ENCODE data around the gene SIK3.
"Not testable (repeated sequence)": the region's sequence is repeated elsewhere in the genome, so short reads cannot be mapped to it uniquely, and the experiment has no call there.

DNA sequence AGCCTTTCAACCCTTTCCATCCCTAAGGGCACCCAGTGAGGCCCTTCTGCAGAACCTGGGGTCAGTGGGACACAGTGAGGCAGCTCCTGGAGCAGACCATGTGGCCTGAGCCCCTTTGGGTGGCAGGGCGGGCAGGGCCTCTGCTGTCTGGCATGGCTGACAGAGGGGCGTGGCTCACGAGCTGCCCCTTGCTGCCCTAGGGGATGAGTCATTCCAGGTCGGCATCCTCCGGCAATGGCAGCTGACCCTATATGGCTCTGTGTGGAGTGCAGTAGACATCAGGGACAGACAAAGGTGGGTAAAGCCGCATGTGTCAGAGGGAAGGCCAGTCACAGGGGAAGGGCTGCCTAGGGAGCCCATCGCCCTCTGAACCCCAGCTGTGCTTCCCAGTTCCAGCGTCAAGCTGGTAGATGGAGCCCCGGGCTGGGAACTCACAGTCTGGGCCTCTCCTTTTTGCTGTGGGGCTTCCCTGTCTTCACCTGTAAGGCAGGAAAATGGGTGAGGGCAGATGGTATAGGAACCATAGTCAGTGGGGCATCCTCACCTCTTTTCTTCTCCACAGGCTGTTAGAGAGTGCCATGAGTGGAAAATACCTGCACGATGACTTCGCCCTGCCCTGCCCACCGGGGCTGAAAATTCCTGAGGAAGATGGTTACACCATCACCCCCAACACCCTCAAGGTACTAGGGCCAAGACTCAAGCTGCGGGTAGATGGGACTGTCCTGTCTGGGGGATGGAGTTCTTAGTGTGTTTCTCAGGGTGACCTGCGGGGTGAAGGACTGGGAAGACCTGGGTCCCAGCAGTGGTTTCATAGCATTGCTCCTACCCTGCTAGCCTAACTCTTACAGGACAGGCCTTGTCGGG is 39.2 kb upstream of the SIK3 start:
- TF ChIP-seq, protein P1, sequence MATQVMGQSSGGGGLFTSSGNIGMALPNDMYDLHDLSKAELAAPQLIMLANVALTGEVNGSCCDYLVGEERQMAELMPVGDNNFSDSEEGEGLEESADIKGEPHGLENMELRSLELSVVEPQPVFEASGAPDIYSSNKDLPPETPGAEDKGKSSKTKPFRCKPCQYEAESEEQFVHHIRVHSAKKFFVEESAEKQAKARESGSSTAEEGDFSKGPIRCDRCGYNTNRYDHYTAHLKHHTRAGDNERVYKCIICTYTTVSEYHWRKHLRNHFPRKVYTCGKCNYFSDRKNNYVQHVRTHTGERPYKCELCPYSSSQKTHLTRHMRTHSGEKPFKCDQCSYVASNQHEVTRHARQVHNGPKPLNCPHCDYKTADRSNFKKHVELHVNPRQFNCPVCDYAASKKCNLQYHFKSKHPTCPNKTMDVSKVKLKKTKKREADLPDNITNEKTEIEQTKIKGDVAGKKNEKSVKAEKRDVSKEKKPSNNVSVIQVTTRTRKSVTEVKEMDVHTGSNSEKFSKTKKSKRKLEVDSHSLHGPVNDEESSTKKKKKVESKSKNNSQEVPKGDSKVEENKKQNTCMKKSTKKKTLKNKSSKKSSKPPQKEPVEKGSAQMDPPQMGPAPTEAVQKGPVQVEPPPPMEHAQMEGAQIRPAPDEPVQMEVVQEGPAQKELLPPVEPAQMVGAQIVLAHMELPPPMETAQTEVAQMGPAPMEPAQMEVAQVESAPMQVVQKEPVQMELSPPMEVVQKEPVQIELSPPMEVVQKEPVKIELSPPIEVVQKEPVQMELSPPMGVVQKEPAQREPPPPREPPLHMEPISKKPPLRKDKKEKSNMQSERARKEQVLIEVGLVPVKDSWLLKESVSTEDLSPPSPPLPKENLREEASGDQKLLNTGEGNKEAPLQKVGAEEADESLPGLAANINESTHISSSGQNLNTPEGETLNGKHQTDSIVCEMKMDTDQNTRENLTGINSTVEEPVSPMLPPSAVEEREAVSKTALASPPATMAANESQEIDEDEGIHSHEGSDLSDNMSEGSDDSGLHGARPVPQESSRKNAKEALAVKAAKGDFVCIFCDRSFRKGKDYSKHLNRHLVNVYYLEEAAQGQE (IDR thresholded peaks at IDR 0.05; ENCODE audit: insufficient replicate concordance, low read depth) = not testable (repeated sequence)
- TF ChIP-seq SPI1 (IDR thresholded peaks at IDR 0.05; ENCODE audit: borderline replicate concordance, low read depth); GABPA (IDR thresholded peaks at IDR 0.05; ENCODE audit: low read depth); POLR2AphosphoS5 (IDR thresholded peaks at IDR 0.05; ENCODE audit: low read depth): not testable (repeated sequence)
- TF ChIP-seq, protein P2, sequence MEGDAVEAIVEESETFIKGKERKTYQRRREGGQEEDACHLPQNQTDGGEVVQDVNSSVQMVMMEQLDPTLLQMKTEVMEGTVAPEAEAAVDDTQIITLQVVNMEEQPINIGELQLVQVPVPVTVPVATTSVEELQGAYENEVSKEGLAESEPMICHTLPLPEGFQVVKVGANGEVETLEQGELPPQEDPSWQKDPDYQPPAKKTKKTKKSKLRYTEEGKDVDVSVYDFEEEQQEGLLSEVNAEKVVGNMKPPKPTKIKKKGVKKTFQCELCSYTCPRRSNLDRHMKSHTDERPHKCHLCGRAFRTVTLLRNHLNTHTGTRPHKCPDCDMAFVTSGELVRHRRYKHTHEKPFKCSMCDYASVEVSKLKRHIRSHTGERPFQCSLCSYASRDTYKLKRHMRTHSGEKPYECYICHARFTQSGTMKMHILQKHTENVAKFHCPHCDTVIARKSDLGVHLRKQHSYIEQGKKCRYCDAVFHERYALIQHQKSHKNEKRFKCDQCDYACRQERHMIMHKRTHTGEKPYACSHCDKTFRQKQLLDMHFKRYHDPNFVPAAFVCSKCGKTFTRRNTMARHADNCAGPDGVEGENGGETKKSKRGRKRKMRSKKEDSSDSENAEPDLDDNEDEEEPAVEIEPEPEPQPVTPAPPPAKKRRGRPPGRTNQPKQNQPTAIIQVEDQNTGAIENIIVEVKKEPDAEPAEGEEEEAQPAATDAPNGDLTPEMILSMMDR (IDR thresholded peaks at IDR 0.05; ENCODE audit: insufficient read depth, low read length) = not testable (repeated sequence)

Data from HL-60 (cell line).